ENCODE results near the gene OR2C3.
"Not testable (repeated sequence)": the region's sequence is repeated elsewhere in the genome, so short reads cannot be mapped to it uniquely, and the experiment has no call there.

The OR2C3 gene

DNA sequence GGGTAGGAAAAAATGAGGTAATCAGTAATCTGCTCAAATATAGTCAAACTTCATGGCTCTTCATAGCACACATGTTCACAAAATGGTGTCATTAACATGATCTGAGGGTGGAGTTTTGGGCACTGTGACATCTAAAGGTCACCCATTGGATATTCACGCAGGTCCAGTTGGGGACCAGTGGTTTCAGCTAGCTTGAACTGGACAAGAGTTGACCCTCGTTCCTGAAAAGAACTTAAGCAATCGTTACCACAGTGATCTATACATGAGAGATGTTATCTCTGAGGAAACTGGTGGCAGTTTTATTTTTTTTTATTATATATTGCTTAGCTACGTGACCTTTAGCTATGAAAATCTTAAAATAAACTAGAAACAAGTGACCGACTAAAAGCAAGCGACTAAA, 3.0 kb upstream of the OR2C3 start:
- no peak for DNase-seq (ENCODE audit: low read depth, low spot score)
- no peaks in the 10 kb centered on the region for H3K4me1 ChIP-seq (ENCODE audit: insufficient read depth, insufficient read length)
- no peak for TF ChIP-seq YY1 (IDR thresholded peaks at IDR 0.05; ENCODE audit: insufficient read depth, insufficient read length)
- TF ChIP-seq SUZ12 (IDR thresholded peaks at IDR 0.05; ENCODE audit: extremely low read depth, insufficient read depth, insufficient read length), result no peak
- no peak for TF ChIP-seq ZNF274 (IDR thresholded peaks at IDR 0.05; ENCODE audit: low read depth, low read length)
- H3K4me3 ChIP-seq (ENCODE audit: insufficient read length, low read depth), result no peak overlapping the region
- H3K27me3 ChIP-seq (ENCODE audit: insufficient read depth, insufficient read length), result no peaks in the 10 kb centered on the region
- H3K36me3 ChIP-seq (ENCODE audit: insufficient read depth, insufficient read length, low read length), result no peaks in the 10 kb centered on the region
- H3K9me3 ChIP-seq (ENCODE audit: insufficient read depth, low read length), result no peaks in the 10 kb centered on the region
- no peak overlapping the region for H3K9ac ChIP-seq (ENCODE audit: insufficient read length, low read depth)

DNA sequence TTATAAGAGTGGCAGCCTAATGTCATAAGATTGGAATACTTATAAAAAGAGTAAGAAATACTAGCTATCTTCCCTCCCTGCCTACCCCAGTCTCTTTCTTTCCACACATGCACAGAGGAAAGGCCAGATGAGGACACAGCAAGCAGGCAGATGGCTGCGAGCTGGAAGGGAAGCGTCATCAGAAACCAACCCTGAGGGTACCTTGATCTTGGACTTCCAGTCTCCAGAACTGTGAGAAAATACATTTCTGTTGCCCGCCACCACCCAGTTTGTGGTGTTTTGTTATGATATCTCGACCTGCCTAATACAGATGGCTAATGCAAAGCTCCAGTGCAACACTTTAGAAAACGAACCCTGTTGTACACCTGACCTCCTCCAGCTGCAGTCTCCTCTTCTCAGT, 2.3 kb upstream of the OR2C3 start:
- Histone ChIP-seq H3K9me3 (ENCODE audit: insufficient read depth, low read length) (no peaks in the 10 kb centered on the region), H3K4me3 (ENCODE audit: insufficient read length, low read depth) (no peak overlapping the region), H3K4me1 (ENCODE audit: insufficient read depth, insufficient read length) (no peaks in the 10 kb centered on the region), H3K27me3 (ENCODE audit: insufficient read depth, insufficient read length) (no peaks in the 10 kb centered on the region), H3K36me3 (ENCODE audit: insufficient read depth, insufficient read length, low read length) (no peaks in the 10 kb centered on the region), H3K9ac (ENCODE audit: insufficient read length, low read depth) (no peak overlapping the region)
- TF ChIP-seq YY1 (IDR thresholded peaks at IDR 0.05; ENCODE audit: insufficient read depth, insufficient read length) (no peak), ZNF274 (IDR thresholded peaks at IDR 0.05; ENCODE audit: low read depth, low read length) (no peak), SUZ12 (IDR thresholded peaks at IDR 0.05; ENCODE audit: extremely low read depth, insufficient read depth, insufficient read length) (no peak)
- DNase-seq (ENCODE audit: low read depth, low spot score), result no peak

DNA sequence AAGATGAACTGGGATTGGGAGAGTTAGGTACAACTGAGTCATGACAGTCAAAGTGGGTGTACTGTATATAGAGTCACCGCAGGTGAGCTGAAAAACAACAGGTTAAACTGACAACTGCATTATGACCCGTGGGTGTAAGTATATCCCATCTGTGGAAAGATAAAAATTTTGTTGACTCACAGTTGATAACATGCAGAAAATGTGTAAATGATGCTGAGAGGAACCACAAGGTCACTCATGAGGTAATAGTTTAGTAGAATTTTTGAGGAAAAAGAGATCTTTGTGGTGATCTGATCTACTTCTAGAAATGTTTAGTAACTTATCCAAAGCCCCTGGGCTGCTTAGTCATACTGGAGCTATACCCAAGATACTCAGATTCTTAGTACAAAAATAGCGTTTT, 838 bp downstream of the OR2C3 start:
- Histone ChIP-seq H3K9ac (ENCODE audit: insufficient read length, low read depth) (no peak overlapping the region), H3K4me3 (ENCODE audit: insufficient read length, low read depth) (no peak overlapping the region), H3K36me3 (ENCODE audit: insufficient read depth, insufficient read length, low read length) (no peaks in the 10 kb centered on the region), H3K27me3 (ENCODE audit: insufficient read depth, insufficient read length) (no peaks in the 10 kb centered on the region), H3K9me3 (ENCODE audit: insufficient read depth, low read length) (no peaks in the 10 kb centered on the region; the same call in 1 of the 2 replicates), H3K4me1 (ENCODE audit: insufficient read depth, insufficient read length) (peaks cover 3% of the 10 kb centered on the region)
- no peak for DNase-seq (ENCODE audit: low read depth, low spot score)
- TF ChIP-seq YY1 (IDR thresholded peaks at IDR 0.05; ENCODE audit: insufficient read depth, insufficient read length) (no peak), ZNF274 (IDR thresholded peaks at IDR 0.05; ENCODE audit: low read depth, low read length) (no peak), SUZ12 (IDR thresholded peaks at IDR 0.05; ENCODE audit: extremely low read depth, insufficient read depth, insufficient read length) (no peak)

DNA sequence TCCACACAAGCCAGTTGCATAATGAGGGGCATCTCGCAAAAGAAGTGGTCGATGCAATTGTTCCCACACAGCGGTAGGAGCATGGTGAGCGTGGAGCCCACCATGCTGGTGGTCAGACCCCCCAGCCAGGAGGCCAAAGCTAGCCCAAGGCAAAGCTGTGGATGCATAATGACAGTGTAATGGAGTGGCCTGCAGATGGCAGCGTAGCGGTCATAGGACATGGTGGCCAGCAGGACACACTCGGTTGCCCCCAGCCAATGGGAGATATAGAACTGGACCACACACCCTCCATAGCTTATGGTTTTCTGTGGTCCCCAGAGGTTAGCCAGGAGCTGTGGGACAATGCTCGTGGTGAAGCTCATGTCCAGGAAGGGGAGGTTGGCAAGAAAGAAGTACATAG, 4.3 kb downstream of the OR2C3 start:
- Histone ChIP-seq H3K4me1 (ENCODE audit: insufficient read depth, insufficient read length) (peaks cover 3% of the 10 kb centered on the region), H3K36me3 (ENCODE audit: insufficient read depth, insufficient read length, low read length) (no peaks in the 10 kb centered on the region), H3K27me3 (ENCODE audit: insufficient read depth, insufficient read length) (no peaks in the 10 kb centered on the region), H3K9me3 (ENCODE audit: insufficient read depth, low read length) (no peaks in the 10 kb centered on the region; the same call in 1 of the 2 replicates), H3K9ac (ENCODE audit: insufficient read length, low read depth) (no peak overlapping the region), H3K4me3 (ENCODE audit: insufficient read length, low read depth) (no peak overlapping the region)
- TF ChIP-seq SUZ12 (IDR thresholded peaks at IDR 0.05; ENCODE audit: extremely low read depth, insufficient read depth, insufficient read length) (no peak), ZNF274 (IDR thresholded peaks at IDR 0.05; ENCODE audit: low read depth, low read length) (no peak), YY1 (IDR thresholded peaks at IDR 0.05; ENCODE audit: insufficient read depth, insufficient read length) (no peak)
- DNase-seq (ENCODE audit: low read depth, low spot score), result peak; percentile 3

DNA sequence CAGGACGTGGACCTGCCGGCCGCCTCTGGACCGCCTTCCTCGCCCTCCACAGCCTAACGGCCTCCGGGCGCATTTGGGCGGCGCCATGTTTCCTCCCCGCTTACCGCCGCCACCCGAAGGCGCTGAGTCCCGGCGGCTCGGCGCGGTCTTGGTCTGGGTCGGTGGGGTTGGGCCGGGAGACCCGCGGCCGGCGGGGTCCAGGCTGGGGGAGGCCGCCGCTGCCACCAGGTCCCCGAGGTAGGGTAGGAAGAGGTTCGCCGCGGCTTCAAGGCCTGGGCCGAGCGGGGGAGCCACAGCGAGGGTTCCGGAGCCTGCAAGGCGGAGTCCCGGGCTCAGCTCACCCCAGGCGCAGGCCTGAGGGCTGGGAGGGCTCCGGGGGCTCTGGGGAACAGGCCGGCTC, 5.5 kb downstream of the OR2C3 start:
- Histone ChIP-seq H3K4me3 (ENCODE audit: insufficient read length, low read depth) (no peak overlapping the region), H3K9ac (ENCODE audit: insufficient read length, low read depth) (no peak overlapping the region), H3K36me3 (ENCODE audit: insufficient read depth, insufficient read length, low read length) (no peaks in the 10 kb centered on the region), H3K4me1 (ENCODE audit: insufficient read depth, insufficient read length) (peaks cover 3% of the 10 kb centered on the region), H3K27me3 (ENCODE audit: insufficient read depth, insufficient read length) (no peaks in the 10 kb centered on the region), H3K9me3 (ENCODE audit: insufficient read depth, low read length) (no peaks in the 10 kb centered on the region; the same call in 1 of the 2 replicates)
- TF ChIP-seq YY1 (IDR thresholded peaks at IDR 0.05; ENCODE audit: insufficient read depth, insufficient read length), result no peak
- no peak for TF ChIP-seq ZNF274 (IDR thresholded peaks at IDR 0.05; ENCODE audit: low read depth, low read length)
- no peak for TF ChIP-seq SUZ12 (IDR thresholded peaks at IDR 0.05; ENCODE audit: extremely low read depth, insufficient read depth, insufficient read length)
- no peak for DNase-seq (ENCODE audit: low read depth, low spot score)

DNA sequence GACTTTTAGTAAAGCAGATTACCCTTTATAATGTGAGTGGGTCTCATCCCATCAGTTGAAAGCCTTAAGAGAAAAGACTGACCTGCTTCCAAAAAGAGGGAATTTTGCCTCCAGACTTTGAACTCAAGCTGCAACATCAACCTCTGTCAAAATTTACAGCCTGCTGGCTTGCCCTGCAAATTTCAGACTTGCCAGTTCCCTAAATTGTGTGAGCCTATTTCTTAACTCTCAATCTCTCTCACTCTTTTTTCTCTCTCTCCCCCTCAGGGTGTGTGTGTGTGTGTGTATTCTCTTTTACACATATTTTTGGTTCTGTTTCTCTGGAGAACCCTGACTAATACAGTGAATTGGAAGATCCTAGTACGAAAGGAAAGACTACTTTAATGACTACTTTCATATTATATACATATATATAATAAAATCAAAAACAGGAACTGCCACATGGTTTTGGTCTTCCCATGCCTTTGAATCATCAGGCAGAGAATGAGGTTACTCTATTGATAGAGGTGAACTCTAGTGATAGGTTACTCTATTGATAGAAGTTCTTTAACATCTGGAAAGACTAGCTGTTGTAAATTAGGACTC, 6.4 kb downstream of the OR2C3 start:
- Histone ChIP-seq H3K36me3 (ENCODE audit: insufficient read depth, insufficient read length, low read length) (no peaks in the 10 kb centered on the region), H3K4me1 (ENCODE audit: insufficient read depth, insufficient read length) (peaks cover 3% of the 10 kb centered on the region), H3K9me3 (ENCODE audit: insufficient read depth, low read length) (no peaks in the 10 kb centered on the region; the same call in 1 of the 2 replicates), H3K9ac (ENCODE audit: insufficient read length, low read depth) (no peak overlapping the region), H3K27me3 (ENCODE audit: insufficient read depth, insufficient read length) (no peaks in the 10 kb centered on the region), H3K4me3 (ENCODE audit: insufficient read length, low read depth) (no peak overlapping the region)
- DNase-seq (ENCODE audit: low read depth, low spot score), result no peak
- no peak for TF ChIP-seq YY1 (IDR thresholded peaks at IDR 0.05; ENCODE audit: insufficient read depth, insufficient read length)
- no peak for TF ChIP-seq ZNF274 (IDR thresholded peaks at IDR 0.05; ENCODE audit: low read depth, low read length)
- TF ChIP-seq SUZ12 (IDR thresholded peaks at IDR 0.05; ENCODE audit: extremely low read depth, insufficient read depth, insufficient read length), result no peak

DNA sequence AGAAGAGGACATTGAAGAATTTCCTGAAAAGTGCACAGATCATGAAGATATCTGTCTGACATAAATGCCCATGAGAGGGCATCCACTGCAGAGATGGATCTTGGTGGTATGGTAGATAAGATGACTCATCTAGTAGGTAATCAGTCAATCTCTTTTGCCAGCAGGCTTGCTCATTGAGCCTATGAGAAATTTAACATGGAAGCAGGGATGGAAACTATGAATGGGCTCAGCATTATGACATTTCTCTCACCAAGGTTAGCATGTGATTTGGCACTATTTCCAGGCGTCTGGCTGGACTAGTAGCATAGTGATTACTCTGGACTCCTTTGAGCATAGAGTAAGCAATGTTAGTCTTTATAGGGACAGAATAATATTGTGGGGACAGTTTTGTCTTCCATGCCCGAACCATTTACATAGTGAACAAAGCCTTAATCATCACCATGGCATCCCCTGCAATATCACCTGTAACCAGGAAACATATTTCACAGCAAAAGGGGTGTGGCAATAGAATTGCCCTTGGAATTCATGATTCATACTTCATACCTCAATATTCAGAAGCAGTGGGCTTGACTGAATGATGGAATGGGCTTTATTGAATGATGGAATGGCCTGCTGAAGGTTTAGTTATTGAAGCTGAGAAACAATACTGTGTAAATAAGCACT, 7.3 kb downstream of the OR2C3 start:
- Histone ChIP-seq H3K9me3 (ENCODE audit: insufficient read depth, low read length) (no peaks in the 10 kb centered on the region; the same call in 1 of the 2 replicates), H3K9ac (ENCODE audit: insufficient read length, low read depth) (no peak overlapping the region), H3K36me3 (ENCODE audit: insufficient read depth, insufficient read length, low read length) (no peaks in the 10 kb centered on the region), H3K27me3 (ENCODE audit: insufficient read depth, insufficient read length) (no peaks in the 10 kb centered on the region), H3K4me3 (ENCODE audit: insufficient read length, low read depth) (no peak overlapping the region), H3K4me1 (ENCODE audit: insufficient read depth, insufficient read length) (peaks cover 3% of the 10 kb centered on the region)
- TF ChIP-seq YY1 (IDR thresholded peaks at IDR 0.05; ENCODE audit: insufficient read depth, insufficient read length) (no peak), ZNF274 (IDR thresholded peaks at IDR 0.05; ENCODE audit: low read depth, low read length) (no peak), SUZ12 (IDR thresholded peaks at IDR 0.05; ENCODE audit: extremely low read depth, insufficient read depth, insufficient read length) (no peak)
- DNase-seq (ENCODE audit: low read depth, low spot score), result no peak

DNA sequence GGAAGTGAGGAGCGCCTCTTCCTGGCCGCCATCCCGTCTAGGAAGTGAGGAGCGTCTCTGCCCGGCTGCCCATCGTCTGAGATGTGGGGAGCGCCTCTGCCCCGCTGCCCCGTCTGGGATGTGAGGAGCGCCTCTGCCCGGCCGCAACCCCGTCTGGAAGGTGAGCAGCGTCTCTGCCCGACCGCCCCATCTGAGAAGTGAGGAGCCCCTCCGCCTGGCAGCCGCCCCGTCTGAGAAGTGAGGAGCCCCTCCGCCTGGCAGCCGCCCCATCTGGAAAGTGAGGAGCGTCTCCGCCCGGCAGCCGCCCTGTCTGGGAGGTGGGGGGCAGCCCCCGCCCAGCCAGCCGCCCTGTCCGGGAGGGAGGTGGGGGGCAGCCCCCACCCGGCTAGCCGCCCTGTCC, 14.4 kb downstream of the OR2C3 start:
- peaks cover 16% of the 10 kb centered on the region for H3K9me3 ChIP-seq (ENCODE audit: insufficient read depth, low read length)
- not testable (repeated sequence) for H3K9ac ChIP-seq (ENCODE audit: insufficient read length, low read depth); DNase-seq (ENCODE audit: low read depth, low spot score); H3K4me3 ChIP-seq (ENCODE audit: insufficient read length, low read depth); H3K36me3 ChIP-seq (ENCODE audit: insufficient read depth, insufficient read length, low read length); H3K4me1 ChIP-seq (ENCODE audit: insufficient read depth, insufficient read length); H3K27me3 ChIP-seq (ENCODE audit: insufficient read depth, insufficient read length)
